ENCODE results near the gene VSIG10L.

VSIG10L gene

GRCh38 chr19:51352783-51353360 lies 10.9 kb upstream of the VSIG10L start:
- Histone ChIP-seq H3K27ac (ENCODE audit: insufficient read depth, low read length, poor library complexity, severe bottlenecking) (no peak overlapping the region), H3K4me3 (ENCODE audit: insufficient read depth, low read depth, low read length, poor library complexity, severe bottlenecking) (no peak overlapping the region), H3K4me1 (ENCODE audit: control insufficient read depth, insufficient read depth, low read length, poor library complexity, severe bottlenecking) (peaks cover 8% of the 10 kb centered on the region), H3K9me3 (ENCODE audit: control insufficient read depth, low read length) (no peaks in the 10 kb centered on the region), H3K36me3 (ENCODE audit: control insufficient read depth, insufficient read depth, low read length) (peaks cover 18% of the 10 kb centered on the region), H3K27me3 (replicated peaks; ENCODE audit: control insufficient read depth, insufficient read depth, low read length, poor library complexity, severe bottlenecking) (no peaks in the 10 kb centered on the region)
- DNase-seq = no peak

- no peak overlapping the region for H3K27ac ChIP-seq (ENCODE audit: insufficient read depth, low read length, poor library complexity, severe bottlenecking)
- DNase-seq = no peak
Measured at GRCh38 chr19:51351266-51351990, 9.5 kb upstream of the VSIG10L start.

GRCh38 chr19:51347209-51347928 lies 5.4 kb upstream of the VSIG10L start:
- H3K4me3 ChIP-seq (ENCODE audit: insufficient read depth, low read depth, low read length, poor library complexity, severe bottlenecking) = no peak overlapping the region
- DNase-seq = no peak
- no peaks in the 10 kb centered on the region for H3K4me1 ChIP-seq (ENCODE audit: control insufficient read depth, insufficient read depth, low read length, poor library complexity, severe bottlenecking)
- no peaks in the 10 kb centered on the region for H3K27me3 ChIP-seq (replicated peaks; ENCODE audit: control insufficient read depth, insufficient read depth, low read length, poor library complexity, severe bottlenecking)
- H3K9me3 ChIP-seq (ENCODE audit: control insufficient read depth, low read length) = no peaks in the 10 kb centered on the region
- H3K27ac ChIP-seq (ENCODE audit: insufficient read depth, low read length, poor library complexity, severe bottlenecking) = no peak overlapping the region
- H3K36me3 ChIP-seq (ENCODE audit: control insufficient read depth, insufficient read depth, low read length) = peaks cover 18% of the 10 kb centered on the region

More at GRCh38 chr19:51351266-51351990, 9.5 kb upstream of the VSIG10L start:
- H3K4me3 ChIP-seq (ENCODE audit: insufficient read depth, low read depth, low read length, poor library complexity, severe bottlenecking) = no peak overlapping the region
- no peaks in the 10 kb centered on the region for H3K27me3 ChIP-seq (replicated peaks; ENCODE audit: control insufficient read depth, insufficient read depth, low read length, poor library complexity, severe bottlenecking)
- H3K4me1 ChIP-seq (ENCODE audit: control insufficient read depth, insufficient read depth, low read length, poor library complexity, severe bottlenecking) = peaks cover 8% of the 10 kb centered on the region
- H3K9me3 ChIP-seq (ENCODE audit: control insufficient read depth, low read length) = no peaks in the 10 kb centered on the region
- H3K36me3 ChIP-seq (ENCODE audit: control insufficient read depth, insufficient read depth, low read length) = peaks cover 18% of the 10 kb centered on the region

GRCh38 chr19:51346742-51347141 lies 4.8 kb upstream of the VSIG10L start:
- H3K27ac ChIP-seq (ENCODE audit: insufficient read depth, low read length, poor library complexity, severe bottlenecking) = no peak overlapping the region
- DNase-seq = no peak
- H3K4me3 ChIP-seq (ENCODE audit: insufficient read depth, low read depth, low read length, poor library complexity, severe bottlenecking) = no peak overlapping the region
- no peaks in the 10 kb centered on the region for H3K27me3 ChIP-seq (replicated peaks; ENCODE audit: control insufficient read depth, insufficient read depth, low read length, poor library complexity, severe bottlenecking)
- H3K36me3 ChIP-seq (ENCODE audit: control insufficient read depth, insufficient read depth, low read length) = peaks cover 14% of the 10 kb centered on the region
- no peaks in the 10 kb centered on the region for H3K9me3 ChIP-seq (ENCODE audit: control insufficient read depth, low read length)
- no peaks in the 10 kb centered on the region for H3K4me1 ChIP-seq (ENCODE audit: control insufficient read depth, insufficient read depth, low read length, poor library complexity, severe bottlenecking)

DNA sequence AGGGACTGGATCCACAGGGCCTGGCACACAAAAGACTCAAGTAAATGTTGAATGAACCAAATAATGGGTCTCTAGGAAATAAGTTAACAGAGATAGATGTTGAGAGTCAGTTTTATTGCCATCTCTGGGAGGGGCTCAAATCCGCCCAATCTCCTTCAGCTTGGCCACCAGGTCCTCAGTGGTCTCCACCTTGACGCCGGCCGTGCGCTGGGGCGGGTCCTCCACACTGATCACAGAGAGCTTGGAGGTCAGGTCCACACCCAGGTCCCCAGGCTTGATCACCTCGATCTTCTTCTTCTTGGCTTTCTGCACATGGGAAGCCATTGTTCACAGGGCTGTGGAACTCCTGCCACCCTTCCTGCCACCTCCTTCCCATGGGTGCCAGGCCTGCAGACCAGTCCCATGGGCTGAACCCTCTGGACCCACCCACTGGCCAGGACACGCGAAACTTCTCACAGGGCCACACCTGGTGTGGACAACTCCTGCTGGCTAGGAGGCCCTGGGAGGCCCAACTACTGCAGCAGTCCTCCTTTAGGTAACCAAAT lies 3.2 kb upstream of the VSIG10L start:
- Histone ChIP-seq H3K9me3 (ENCODE audit: control insufficient read depth, low read length) (no peaks in the 10 kb centered on the region), H3K4me3 (ENCODE audit: insufficient read depth, low read depth, low read length, poor library complexity, severe bottlenecking) (no peak overlapping the region), H3K4me1 (ENCODE audit: control insufficient read depth, insufficient read depth, low read length, poor library complexity, severe bottlenecking) (peaks cover 1% of the 10 kb centered on the region), H3K27ac (ENCODE audit: insufficient read depth, low read length, poor library complexity, severe bottlenecking) (no peak overlapping the region), H3K27me3 (replicated peaks; ENCODE audit: control insufficient read depth, insufficient read depth, low read length, poor library complexity, severe bottlenecking) (no peaks in the 10 kb centered on the region), H3K36me3 (ENCODE audit: control insufficient read depth, insufficient read depth, low read length) (peaks cover 5% of the 10 kb centered on the region)
- no peak for DNase-seq

DNA sequence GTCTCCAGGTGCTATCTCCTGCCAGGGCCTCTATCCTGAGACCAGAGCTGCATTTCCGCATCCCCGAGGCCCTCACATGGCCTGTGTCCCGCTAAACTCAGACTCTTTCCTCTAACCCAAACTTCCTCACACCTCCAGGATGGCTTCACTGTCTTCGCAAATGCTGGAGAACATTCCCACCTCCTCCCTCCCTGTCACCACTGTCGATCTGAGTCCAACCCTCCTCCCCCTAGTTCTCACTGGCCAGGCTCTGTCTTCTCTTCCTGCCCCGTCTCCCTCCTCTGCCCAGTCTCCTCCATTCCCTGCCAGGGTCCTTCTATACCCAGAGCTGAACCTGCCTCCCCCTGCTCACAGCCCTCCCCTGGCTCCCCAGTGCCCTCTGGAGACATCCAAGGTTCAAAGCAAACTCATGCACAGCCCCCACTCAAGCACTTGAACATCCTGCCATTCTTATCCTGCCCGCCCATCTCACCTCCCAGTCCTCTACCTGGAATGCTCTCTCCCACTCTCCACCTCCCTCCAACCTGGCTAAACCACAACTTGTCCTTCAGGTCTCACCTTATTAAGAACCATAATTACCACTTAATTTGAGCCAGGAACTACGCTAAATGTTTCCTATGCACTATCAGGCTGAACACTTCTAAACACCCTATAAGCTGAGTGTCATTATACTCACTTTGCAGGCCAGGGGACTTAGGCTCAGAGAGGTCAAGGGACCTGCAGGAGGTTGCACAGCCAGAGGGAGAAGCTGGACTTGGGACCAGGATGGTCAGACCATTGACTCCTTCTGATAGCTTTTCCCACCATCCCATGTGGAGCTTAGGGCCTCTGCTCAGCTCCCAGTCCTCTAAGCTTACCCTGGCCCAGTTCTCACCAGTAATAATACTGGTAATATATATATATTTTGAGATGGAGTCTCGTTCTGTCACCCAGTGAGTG lies 961 bp upstream of the VSIG10L start:
- Histone ChIP-seq H3K27ac (ENCODE audit: insufficient read depth, low read length, poor library complexity, severe bottlenecking) (no peak overlapping the region), H3K4me3 (ENCODE audit: insufficient read depth, low read depth, low read length, poor library complexity, severe bottlenecking) (no peak overlapping the region), H3K27me3 (replicated peaks; ENCODE audit: control insufficient read depth, insufficient read depth, low read length, poor library complexity, severe bottlenecking) (no peaks in the 10 kb centered on the region), H3K36me3 (ENCODE audit: control insufficient read depth, insufficient read depth, low read length) (no peaks in the 10 kb centered on the region), H3K9me3 (ENCODE audit: control insufficient read depth, low read length) (no peaks in the 10 kb centered on the region), H3K4me1 (ENCODE audit: control insufficient read depth, insufficient read depth, low read length, poor library complexity, severe bottlenecking) (peaks cover 15% of the 10 kb centered on the region)
- DNase-seq = no peak

DNA sequence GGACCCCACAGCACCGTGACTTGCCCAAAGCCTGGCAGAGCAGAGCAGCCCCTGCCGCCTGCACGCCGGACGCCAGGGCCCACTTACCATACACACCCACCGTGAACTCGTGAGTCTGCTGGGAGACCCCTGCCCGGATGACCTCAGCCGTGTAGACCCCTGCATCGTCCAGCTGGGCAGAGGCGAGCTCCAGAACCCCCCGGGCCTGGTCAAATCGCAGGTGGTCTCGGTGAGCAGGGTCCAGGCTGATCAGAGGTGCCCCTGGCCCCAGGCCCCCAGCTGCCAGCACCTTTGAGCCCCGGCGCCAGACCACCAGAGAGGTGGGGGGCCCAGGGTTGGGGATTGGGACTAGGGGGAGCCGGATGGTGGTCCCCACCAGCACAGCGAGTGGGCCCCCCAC lies 873 bp downstream of the VSIG10L start:
- H3K4me3 ChIP-seq (ENCODE audit: insufficient read depth, low read depth, low read length, poor library complexity, severe bottlenecking) = no peak overlapping the region
- H3K4me1 ChIP-seq (ENCODE audit: control insufficient read depth, insufficient read depth, low read length, poor library complexity, severe bottlenecking) = peaks cover 15% of the 10 kb centered on the region
- H3K27ac ChIP-seq (ENCODE audit: insufficient read depth, low read length, poor library complexity, severe bottlenecking) = no peak overlapping the region
- H3K27me3 ChIP-seq (replicated peaks; ENCODE audit: control insufficient read depth, insufficient read depth, low read length, poor library complexity, severe bottlenecking) = no peaks in the 10 kb centered on the region
- no peaks in the 10 kb centered on the region for H3K9me3 ChIP-seq (ENCODE audit: control insufficient read depth, low read length)
- no peak for DNase-seq
- no peaks in the 10 kb centered on the region for H3K36me3 ChIP-seq (ENCODE audit: control insufficient read depth, insufficient read depth, low read length)

DNA sequence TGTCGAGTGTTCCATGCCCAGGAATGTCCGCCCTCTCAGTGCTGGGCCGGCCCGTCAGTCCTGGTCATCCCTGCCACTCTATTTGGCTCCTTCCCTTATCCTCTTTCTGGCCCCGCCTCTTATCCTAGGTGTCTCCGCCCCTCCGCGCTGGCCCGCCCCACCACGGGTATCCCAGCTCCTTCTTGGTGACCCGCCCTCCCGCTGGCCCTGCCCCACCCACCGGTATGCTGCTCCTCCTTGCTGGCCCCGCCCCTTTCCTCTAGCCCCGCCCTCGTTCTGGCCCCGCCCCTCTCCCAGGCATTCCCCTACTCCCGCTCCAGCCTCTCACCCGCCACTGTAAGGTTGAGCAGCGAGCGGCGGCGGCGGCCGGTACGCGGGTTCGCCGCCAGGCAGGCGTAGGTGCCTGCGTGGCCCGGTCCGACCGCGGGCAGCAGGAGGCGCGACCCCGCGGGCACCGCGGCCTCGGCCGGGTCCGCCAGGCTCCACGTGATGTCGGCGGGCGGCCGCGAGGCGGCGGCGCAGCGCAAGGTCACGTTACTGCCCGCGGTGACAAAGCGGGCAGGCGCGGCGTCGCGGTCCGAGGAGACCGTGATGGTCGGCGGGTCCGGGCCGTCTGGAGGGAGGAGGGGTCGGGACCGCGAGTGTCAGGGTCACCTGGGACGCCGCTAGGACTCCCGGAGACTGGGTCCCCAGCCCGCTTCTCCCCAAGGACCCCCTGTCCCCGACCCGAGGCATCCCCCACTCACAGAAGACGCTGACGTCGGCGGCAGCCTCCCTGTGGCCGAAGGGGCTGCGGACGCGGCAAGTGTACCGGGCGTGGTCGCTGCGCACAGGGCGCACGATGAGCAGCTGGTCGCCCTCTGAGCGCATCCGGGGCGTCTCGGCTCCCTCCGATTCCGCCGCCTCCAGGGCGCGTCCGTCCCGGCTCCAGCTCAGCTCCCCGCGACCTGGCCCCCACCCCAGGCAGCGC lies 2.0 kb downstream of the VSIG10L start:
- H3K27me3 ChIP-seq (replicated peaks; ENCODE audit: control insufficient read depth, insufficient read depth, low read length, poor library complexity, severe bottlenecking) = no peaks in the 10 kb centered on the region
- H3K4me1 ChIP-seq (ENCODE audit: control insufficient read depth, insufficient read depth, low read length, poor library complexity, severe bottlenecking) = peaks cover 15% of the 10 kb centered on the region

More for the DNA sequence above, 2.0 kb downstream of the VSIG10L start:
- peak overlapping the region; percentile 68 for H3K4me3 ChIP-seq (ENCODE audit: insufficient read depth, low read depth, low read length, poor library complexity, severe bottlenecking)
- no peaks in the 10 kb centered on the region for H3K36me3 ChIP-seq (ENCODE audit: control insufficient read depth, insufficient read depth, low read length)
- H3K27ac ChIP-seq (ENCODE audit: insufficient read depth, low read length, poor library complexity, severe bottlenecking) = peak overlapping the region; percentile 23
- no peaks in the 10 kb centered on the region for H3K9me3 ChIP-seq (ENCODE audit: control insufficient read depth, low read length)
- peak; percentile 85 to 94 (median 87) for DNase-seq

Data from effector memory CD4-positive, alpha-beta T cell (primary cell).